Stimulated activated CD8-positive, alpha-beta memory T cell treated with anti-CD3 and anti-CD28 coated beads, Interleukin-7, amount 100 ng/mL, for 4 hours (primary cell): ENCODE measurements around the gene NPB.

Experiments
- DNase-seq, 2 donors: peaks; one replicate each; pipeline ENCODE4 v3.0.0-alpha.2; 2020; ENCODE audit warnings: low read depth in 2 of 2

NPB gene

GRCh38 chr17:81926451-81927151 lies 24.6 kb downstream of the NPB start:
- DNase-seq, result peak; percentile 47 to 60

- peak in 1 of 2 donors; percentile 46 for DNase-seq
Observed at GRCh38 chr17:81927152-81927652, 25.2 kb downstream of the NPB start.

DNA sequence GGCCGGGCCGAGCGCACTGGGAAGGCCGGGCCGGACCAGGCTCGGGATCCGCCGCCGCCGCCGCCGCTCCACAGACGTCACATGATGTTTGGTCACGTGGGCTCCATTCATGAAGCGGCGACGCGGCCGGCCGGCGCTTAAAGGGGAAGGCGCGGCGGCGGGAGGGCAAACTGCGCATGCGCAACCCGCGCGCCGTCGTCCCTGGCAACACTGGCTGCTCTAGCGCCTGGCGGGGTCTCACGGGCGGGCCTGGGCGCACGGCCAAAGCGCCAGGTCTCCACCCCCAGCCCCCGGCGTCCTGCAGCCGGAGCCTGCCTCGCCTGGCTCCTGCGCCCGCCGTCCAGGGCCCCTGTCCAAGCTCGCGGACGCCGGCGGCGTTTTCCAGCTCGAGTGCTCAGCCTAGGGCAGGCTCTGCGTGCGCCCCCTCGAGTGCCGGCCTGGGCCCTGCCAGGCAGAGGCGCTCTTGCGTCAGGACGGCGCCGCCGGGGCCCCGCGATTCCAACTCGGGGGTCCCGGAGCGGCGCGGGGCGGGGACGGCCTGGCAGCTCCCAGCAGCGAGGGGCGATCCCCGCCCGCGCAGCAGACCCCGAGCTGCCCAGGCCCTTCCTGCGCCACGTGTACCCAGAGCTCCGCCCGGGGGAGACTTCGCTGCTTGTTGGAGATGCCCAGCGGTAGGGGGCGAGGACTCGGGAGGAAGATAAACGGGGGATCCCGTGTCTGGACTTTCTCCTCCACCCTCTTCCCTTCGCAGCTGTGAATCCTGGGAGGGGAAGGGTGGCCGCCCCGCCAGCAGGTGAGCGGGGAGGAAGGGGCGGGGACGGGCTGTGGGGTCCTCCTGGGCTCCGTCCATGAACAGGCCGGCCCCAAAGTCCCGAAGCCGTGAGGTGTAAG lies 25.9 kb downstream of the NPB start, which contains the start of gene MAFG:
Gene MAFG (minus strand): TSS at position 83 of the 891 bp plus-strand sequence. CDS start 4,550 bp downstream, outside the sequence.
- peak; percentile 77 to 86 for DNase-seq

GRCh38 chr17:81928544-81929252 lies 26.7 kb downstream of the NPB start:
- DNase-seq, result no peak

GRCh38 chr17:81929253-81930141 lies 27.5 kb downstream of the NPB start:
- DNase-seq, result no peak

DNA sequence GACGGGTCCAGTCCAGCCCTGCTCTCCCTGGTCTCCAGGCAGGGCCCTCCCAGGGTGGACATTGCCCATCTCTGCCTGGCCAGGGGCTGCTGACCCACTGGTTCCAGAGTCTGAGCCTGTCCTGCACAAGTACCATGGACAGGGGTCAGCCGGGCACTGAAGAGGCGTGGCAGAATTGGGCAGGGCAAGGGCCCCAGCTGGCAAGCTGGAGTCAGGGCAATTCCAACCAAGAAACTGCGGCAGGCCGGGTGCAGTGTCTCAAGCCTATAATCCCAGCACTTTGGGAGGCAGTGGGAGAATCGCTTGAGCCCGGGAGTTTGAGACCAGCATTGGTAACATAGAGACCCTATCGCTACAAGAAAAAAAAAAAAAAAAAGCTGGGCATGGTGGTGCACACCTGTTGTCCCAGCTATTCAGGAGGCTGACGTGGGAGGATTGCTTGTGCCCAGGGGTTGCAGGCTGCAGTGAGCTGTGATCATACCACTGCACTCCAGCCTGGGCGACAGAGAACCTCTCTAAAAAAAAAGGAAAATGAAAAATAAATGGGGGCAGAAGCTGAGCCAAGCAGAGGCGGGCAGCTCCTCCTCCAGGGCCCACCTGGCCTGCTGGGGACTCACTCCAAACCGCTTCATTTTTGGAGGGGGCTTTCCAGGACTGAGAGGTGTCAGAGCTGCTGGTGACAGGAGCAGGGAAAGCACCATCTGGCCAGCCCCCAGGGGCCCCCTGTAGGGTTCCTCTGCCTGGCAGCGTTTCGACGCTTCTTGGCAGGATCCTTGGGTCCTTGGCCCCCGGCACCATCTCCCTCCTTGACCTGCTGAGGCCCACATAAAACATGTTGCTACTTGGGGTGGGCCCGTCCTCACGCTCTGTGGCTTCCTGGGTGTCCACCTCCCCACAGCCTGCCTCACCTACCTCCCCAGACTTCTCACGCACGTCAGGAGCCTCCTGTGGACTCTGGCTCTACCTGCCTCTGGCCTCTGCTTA lies 28.4 kb downstream of the NPB start:
- DNase-seq, result no peak

DNA sequence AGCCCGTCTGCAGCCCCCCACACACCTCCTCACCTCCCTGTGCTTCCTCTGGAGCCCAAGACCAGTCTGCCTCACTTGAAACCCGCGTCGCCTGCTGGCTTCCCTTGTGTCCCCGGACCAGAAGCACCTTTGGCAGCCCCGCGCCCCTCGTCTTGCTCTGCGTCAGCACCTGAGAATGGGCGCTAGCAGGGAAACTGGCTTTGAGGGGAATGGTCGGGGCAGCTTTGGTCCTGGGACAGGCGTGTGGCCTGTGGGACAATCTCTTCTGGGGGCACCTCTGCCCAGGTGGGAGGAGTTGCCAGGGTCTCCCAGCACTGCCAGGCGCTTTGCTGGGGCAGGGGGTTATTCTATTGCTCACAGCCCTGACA lies 29.1 kb downstream of the NPB start:
- no peak for DNase-seq

DNA sequence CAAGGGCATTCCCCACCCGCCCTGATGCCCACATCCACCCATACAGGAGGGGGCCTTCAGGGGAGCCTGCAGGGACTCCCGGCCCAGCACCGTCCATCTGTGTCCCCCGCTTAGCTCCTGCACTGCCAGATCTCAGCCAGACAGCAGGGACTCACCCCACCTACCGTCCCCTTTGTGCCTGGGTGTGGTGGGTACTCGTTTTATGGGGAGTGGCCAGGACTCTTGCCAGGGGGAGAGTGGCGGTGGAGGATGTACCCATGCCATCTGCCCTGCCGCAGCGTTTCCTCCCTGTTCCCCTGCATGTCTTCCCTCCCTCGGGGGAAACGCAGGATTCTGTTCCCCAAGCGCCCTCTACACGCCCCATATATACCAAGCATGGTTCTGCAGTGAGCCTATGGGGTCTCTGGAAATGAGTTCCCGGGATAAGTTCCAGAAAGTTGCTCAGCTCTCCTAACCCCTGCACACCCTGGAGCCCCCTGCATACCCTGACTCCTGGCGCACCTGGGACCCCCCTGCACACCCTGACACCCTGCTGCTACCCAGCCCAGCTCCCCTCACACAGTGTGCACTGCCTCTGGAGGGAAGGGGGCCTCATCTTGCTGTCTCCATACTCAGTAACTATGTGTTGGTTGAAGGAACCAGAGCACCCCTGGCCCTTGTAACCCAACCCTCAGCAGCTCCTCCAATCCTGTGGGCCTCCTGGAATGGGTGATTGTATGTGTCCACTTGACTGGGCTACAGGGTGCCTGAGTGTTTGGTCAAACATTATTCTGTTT lies 29.7 kb downstream of the NPB start:
- no peak for DNase-seq

DNA sequence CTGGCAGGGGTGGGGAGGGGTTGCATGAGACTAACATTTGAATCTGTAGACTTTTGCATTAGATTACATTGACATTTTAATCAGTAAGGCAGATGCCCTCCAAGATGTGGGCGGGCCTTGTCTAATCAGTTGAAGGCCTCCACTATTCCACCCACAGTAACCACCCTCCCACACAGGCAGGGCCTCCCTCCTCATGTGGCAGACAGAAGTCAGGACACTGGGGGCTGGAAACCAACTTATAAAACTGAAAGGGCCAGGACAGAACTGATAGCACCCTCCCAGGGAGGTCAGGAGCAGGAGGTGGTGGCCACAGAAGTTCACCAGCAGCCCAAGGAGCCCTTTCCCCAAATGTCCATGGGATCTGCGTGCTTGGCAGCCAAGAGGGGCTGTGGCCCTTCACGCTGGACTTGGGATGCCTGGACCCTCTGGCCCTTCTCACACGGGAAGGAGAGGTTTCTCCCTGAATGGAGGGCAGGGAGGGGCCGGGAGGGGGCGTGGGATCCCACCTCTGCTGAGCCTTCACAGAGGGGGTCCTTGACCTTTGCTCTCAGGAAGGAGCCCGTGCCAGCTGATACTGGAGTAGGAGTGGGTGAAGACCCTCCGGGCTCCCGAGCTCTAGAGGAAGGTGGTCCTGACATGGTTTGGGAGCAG lies 30.4 kb downstream of the NPB start:
- no peak for DNase-seq

DNA sequence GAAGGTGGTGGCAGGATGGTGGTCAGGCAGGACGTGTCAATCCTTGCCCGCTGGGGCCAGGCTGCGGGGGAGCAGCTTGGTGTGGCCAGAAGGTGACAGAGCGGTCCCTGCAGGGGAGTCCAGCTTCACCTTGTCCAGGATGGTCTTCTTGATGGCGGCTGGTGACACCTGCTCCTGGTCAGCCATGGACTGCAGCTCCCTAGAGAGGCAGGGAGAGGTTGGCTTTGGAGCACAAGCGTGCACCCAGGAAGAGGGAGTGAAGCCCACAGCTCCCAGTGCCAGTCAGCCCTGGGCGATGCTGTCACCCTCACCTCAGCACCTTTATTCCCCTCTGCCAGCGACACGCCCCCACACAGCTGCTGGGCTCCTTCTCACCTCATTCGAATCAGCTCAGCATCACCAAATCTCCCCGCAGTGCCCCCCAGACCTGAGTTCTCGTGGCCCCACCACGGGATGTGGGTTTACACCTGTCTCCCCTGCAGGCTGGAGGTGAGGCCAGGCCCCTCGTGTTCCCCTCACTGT lies 31.2 kb downstream of the NPB start:
- no peak for DNase-seq

DNA sequence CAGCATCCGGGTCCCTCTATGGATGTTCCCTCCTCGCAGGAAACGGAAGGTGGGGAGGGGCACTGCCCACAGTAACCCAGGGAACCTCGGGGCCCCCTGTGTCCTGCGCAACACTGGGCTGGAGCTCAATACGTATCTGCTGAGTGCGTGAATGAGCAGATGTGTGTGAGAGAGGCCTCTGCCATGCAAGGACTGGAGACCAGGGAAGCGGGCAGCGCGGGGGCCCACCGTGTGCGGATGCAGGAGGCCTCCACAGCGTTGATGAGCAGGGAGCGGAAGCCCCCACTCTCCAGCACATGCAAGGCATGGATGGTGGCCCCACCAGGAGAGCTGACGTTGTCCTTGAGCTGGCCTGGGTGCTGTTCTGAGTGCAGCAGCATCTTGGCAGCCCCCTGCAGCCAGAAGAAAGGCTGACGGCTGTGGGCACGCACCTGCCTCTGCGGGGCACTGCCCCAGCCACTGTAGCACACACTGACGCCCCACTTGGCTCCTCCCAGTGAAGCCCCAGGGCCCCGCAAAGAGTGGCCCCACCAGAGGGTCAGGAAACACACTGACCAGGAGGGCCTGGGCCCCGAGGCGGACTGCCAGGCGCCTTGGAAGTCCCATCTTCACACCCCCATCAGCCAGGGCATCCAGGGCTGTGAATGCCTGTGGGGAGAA lies 32.2 kb downstream of the NPB start:
- DNase-seq, result no peak

- no peak for DNase-seq
Observed at GRCh38 chr17:81934850-81935708, 33.0 kb downstream of the NPB start.

DNA sequence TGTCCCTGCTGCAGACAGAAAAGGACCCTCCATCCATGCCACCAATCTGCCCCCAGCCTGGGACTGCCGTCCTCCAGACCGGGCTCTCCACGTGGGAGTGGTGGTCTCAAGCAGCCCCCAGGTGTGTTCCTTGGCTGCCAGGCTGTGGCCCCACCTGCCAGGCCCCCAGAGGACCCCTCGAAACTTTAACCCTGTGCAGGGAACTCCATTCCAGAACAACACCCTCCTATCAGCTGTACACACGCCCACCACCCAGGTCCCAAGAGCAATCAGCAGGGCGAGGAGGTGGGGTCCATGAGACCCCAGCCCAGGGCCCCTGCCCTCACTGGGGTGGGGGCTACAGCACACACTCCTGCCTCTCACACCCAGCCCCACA lies 33.7 kb downstream of the NPB start:
- no peak for DNase-seq

- DNase-seq, result no peak
Observed at GRCh38 chr17:81939218-81939617, 37.2 kb downstream of the NPB start.

DNA sequence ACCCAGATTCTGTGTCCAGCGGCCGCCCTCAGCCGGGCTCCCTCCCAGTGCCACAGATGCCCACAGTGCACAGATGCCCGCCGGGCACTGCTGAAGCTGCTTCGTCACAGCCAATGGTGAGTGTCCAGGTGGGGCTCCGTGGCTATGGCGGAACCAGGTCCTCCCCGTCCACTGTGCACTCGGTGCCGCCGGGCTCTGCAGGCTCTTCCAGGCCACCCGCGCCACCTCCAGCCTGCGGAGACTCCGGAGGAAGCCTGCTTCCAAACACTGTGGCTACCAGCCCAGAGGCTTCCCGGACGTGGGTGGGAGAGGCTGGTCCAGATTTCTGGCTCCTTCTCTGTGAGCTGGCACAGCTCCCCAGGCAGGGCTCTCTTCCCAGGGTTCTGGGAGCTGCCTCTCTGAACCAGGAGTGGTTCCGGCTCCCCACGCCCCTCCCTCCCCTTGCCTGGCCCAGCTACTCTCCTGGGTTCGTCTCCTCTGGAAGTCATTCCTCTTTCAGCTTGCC lies 37.9 kb downstream of the NPB start:
- no peak for DNase-seq
